ENCODE measurements around the gene TMBIM4.
A peak's percentile ranks its signal among the peaks of the same experiment; 100 is the strongest.
"Not testable (repeated sequence)": the region's sequence is repeated elsewhere in the genome, so short reads cannot be mapped to it uniquely, and the experiment has no call there.

The TMBIM4 gene

GRCh38 chr12:66169221-66170170, at the start of gene TMBIM4:
TSS of gene TMBIM4 (minus strand) at chr12:66169996. CDS start at chr12:66169951, 45 bp downstream.
- peak; percentile 98 for DNase-seq

DNA sequence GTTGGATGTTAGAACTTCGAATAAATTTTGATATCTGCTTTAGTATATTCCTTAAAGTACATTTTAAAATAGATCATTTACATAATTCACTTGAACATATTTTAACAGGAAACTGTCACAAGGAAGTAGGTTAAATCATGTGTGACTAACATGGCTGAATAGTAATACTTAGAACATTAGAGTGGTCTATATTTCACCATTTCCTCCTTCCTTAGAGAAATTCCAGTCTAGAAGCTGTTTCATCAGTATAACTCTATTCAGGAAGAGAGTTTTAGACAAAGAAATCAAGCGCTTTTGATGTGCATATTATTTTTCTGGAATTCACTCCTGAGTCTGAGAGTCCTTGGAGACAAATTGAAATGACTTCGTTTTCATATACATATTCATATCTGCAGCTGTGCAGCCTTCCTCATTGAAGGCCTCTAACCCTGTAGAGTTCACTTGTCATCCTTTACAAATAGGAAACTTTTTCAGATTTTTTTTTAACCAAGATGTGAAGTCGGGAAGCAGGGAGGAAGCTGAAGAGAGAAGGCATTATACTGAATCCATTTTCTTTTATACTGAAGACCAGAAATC, 47.6 kb upstream of the TMBIM4 start:
- no peak for DNase-seq

DNA sequence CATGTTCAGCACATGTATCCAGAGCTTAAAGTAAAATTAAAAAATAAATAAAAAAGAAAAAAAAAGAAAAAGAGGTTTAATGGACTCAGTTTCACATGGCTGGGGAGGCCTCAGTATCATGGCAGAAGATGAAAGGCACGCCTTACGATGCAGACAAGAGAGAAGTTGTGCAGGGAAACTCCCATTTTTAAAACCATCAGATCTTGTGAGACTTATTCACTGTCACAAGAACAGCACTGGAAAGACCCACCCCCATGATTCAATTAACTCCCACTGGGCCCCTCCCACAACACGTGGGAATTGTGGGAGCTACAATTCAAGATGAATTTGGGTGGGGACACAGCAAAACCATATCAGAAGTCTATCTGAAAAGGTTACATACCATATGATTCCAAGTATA, 43.2 kb upstream of the TMBIM4 start:
- not testable (repeated sequence) for DNase-seq

DNA sequence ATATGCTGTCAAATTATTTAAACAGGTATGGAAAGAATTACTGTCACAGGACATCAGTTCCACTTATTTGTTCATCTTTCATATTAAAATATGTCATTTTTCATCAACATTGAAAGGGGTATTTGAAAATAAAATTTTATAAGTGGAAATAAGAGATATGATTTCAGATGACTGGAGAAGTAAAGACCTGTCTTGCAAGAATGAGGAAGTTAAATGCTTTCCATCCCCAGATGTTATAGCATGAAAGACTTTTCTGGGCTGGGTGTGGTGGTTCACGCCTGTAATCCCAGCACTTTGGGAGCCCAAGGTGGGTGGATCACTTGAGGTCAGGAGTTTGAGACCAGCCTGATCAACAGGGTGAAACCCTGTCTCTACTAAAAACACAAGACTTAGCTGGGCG, 41.8 kb upstream of the TMBIM4 start:
- DNase-seq = not testable (repeated sequence)

DNA sequence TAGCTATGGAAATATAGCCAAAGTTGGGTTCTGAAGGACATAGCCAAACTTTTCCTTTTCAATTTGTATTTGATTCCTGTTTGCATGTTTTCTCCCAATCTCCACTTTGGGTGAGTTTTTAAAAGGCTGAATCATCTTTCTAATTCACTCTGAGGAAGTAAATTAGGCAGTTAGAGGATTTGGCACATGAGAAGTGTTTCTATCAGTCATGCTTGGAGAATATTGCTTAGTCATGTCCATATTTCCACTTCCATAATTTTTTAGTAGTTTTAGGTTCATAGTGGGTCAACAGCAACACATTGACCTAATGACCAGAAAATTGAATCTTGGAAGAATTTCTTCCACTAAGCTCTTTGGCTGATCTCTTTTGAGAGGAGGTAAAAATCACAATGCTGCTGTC, 41.0 kb upstream of the TMBIM4 start:
- no peak for DNase-seq

GRCh38 chr12:66206141-66206540, 36.3 kb upstream of the TMBIM4 start:
- DNase-seq = no peak

- no peak for DNase-seq
Observed at GRCh38 chr12:66203820-66204219, 34.0 kb upstream of the TMBIM4 start.

DNA sequence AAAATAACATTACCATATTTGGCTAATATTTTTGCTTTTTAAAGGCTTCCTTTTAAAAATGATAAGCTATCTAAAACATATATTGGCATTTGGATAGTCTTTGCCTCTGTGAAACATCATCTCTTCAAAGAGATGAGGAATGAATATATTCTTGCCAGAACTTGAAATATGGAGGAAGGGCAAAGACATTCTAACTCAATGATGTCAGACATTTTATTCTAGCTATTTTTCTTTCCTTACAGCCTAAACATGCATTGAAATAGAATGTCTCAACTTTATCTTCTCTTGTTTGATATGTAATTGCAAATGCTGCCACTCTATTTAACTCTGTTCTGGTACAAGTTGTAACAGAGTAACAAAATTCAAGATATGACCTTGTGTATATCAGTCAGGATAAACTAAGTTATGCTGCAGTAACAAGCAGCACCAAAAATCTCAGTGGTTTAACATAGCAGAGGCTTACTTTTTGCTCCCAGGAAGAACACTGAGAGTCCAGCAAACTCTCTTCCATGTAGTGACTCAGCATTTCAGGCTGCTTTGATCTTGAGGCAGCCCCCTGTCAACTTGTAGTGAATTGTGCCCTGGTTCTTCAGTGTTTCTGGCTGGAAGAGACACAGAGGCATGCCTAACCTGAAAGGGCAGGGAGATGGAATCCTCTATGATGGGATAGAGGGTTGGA, 30.2 kb upstream of the TMBIM4 start:
- DNase-seq = no peak

- no peak for DNase-seq
Observed at GRCh38 chr12:66199141-66199540, 29.3 kb upstream of the TMBIM4 start.

DNA sequence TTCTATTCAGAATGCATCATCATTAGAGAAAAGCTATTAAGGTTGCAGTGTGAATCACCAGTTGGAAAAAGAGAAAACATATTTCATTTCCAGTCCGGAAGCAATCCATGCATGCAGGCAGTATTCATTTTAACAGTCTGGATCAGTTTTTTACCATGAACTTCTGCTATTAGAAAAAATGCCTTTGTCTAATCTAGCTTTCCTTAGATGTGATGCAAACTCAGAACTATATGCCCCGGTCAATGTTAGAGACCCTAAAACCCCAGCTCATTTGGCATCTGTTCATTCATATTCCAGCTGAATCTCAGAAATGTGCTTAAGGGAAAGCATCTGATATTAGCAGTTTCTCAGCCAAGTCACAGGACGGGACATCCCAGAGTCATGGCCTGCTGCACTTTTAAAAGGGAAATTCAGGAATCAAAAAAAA, 27.7 kb upstream of the TMBIM4 start:
- DNase-seq = no peak

- no peak for DNase-seq
Observed at GRCh38 chr12:66196806-66197205, 27.0 kb upstream of the TMBIM4 start.

DNA sequence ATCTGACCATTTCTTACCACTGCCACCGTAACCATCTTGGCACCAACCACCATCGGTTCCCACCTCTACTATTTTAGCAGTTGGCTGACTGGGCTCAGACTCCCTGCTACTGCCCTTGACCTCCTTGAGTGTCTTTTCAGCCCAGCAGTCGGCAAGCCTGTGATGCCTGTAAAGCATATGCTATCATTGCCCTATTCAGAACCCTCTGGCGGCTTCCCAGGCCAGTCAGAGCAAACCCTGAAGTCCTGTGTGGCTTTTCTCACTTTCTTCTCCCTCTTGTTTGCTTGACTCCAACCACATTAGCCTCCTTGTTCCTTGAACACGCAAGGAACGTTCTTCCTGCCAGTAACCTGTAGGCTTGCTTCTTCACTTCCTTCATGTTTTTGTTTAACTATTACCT, 25.4 kb upstream of the TMBIM4 start:
- DNase-seq = no peak

- no peak for DNase-seq
Observed at GRCh38 chr12:66194122-66194521, 24.3 kb upstream of the TMBIM4 start.

GRCh38 chr12:66191547-66192126, 21.8 kb upstream of the TMBIM4 start:
- DNase-seq = no peak

GRCh38 chr12:66190519-66191370, 20.9 kb upstream of the TMBIM4 start:
- DNase-seq = no peak

DNA sequence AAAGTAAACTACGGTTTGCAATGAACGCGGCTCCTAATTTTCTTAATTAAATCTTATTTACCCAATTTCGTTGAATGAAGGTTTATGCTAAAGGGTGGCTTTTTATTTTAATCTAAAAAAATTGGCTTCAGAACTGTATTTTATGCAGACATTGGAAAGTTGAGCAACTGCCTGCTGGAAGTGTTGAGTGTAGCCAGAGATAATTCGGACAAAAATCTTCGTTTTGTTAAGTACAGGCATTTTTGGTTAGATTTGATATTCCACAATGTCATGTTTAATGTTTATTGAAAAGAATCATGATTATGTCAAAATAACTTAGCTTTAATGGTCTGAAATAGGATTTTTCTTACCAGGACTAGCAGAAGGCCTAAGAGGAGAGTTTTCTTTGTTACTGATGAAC, 20.1 kb upstream of the TMBIM4 start:
- DNase-seq = no peak

DNA sequence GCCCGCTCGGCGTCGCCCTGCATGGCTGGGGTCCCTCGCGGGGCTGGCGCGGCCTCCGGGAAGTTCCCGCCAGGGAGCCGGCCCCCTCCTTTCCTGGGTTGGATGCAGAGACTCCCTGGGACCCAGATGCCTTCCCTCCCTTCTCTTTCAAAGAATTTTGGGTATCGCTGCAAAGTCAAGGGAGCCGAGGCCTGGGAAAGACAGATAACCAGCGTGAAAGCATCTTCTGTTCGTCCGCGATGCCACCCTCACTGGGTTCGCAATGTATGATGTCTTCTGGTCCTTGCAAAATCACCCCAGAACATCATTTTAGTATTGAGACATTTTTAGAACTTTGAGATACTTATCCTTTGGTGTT, 19.7 kb upstream of the TMBIM4 start:
- DNase-seq = no peak

- DNase-seq = peak; percentile 86
Observed at GRCh38 chr12:66188584-66189485, 19.0 kb upstream of the TMBIM4 start, which contains the start of gene IRAK3. TSS of gene IRAK3 (plus strand) at chr12:66189214. CDS start at chr12:66189300, 86 bp downstream.

DNA sequence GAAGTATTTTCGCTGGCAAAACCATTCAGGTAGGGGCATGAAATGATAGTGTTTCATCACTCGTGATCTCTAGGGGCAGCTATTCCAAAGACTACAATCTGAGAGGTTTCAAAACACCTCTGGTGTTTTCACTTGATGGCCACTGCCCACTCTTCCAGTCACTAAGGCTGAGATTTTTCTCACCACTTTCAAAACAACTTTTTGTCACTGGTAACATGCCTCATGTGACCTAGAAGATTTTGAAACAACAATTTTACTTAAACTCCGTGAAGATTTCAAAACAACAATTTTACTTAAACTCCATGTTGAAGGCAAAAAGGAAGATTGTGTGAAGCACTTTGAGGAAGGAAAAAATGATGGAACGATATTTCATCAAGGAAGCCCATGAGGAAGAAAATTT, 18.0 kb upstream of the TMBIM4 start:
- DNase-seq = no peak

DNA sequence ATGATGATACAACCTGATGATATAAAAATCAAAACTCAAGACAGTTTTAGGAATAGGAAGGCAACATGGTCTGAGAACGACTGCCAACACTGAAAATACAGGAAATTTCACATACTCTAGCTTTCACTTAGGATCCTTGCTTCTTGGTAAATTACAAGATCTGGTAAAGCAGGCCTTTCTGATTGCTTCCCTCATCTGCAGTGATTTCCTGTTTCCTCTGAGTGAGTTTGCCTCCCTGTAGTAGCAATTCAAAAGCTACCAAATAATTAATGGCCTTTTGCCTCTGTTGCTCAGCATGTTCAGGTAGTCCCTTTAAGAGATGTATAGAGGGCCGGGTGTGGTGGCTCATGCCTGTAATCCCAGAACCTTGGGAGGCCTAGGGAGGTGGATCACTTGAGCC, 17.2 kb upstream of the TMBIM4 start:
- no peak for DNase-seq

- DNase-seq = not testable (repeated sequence)
Observed at GRCh38 chr12:66184822-66185221, 15.0 kb upstream of the TMBIM4 start.
